Neural progenitor cell (in vitro differentiated cells): ENCODE data around the gene OR10J1.

Experiments used
- EZH2 ChIP-seq: fragments of 200-600 bp; sonication (generic); IDR thresholded peaks from 2 replicates; pipeline ENCODE4 v1.6.1; 2017; ENCODE audit warnings: antibody characterized with exemption, mild to moderate bottlenecking, moderate library complexity
- TF ChIP-seq, protein P1 (sequence below): fragments of 200-600 bp; sonication (generic); IDR thresholded peaks from 2 replicates; pipeline ENCODE4 v1.5.1; 2017; ENCODE audit warnings: antibody characterized with exemption, mild to moderate bottlenecking

DNA sequence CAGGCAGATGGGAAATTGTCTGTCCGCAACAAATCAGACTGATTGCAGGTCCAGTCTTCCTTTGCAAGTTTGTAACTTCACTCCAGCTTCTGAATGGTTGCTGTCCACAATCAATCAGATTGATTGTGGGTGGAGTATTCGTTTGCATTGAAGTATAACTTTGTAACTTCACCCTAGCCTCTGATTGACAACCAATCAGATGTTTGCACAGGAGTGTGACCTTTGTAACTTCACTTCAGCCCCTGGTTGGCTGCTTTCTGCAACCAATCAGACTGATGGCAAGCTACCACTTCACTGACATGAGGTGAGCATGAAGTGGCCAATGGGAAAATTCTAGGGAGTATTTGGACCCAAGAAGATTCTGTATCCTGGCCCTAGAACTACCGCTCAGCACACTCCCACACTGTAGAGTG is 25.7 kb downstream of the OR10J1 start:
- TF ChIP-seq, protein P1, sequence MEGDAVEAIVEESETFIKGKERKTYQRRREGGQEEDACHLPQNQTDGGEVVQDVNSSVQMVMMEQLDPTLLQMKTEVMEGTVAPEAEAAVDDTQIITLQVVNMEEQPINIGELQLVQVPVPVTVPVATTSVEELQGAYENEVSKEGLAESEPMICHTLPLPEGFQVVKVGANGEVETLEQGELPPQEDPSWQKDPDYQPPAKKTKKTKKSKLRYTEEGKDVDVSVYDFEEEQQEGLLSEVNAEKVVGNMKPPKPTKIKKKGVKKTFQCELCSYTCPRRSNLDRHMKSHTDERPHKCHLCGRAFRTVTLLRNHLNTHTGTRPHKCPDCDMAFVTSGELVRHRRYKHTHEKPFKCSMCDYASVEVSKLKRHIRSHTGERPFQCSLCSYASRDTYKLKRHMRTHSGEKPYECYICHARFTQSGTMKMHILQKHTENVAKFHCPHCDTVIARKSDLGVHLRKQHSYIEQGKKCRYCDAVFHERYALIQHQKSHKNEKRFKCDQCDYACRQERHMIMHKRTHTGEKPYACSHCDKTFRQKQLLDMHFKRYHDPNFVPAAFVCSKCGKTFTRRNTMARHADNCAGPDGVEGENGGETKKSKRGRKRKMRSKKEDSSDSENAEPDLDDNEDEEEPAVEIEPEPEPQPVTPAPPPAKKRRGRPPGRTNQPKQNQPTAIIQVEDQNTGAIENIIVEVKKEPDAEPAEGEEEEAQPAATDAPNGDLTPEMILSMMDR = no peak
- no peak for TF ChIP-seq EZH2
